B cell (primary cell): ENCODE results near the gene HELB. TPM values are rescaled to one million over a fixed set of nuclear protein-coding genes. Genes with fewer than 3 reads are reported as not detected.

Source experiments
- ATAC-seq: fragments of 200-7000 bp; cut with Tn5 transposase; one replicate; pipeline ENCODE4 v1.10.0; 2021; ENCODE audit warnings: low read depth, mild to moderate bottlenecking, moderate number of reproducible peaks, moderate library complexity
- CTCF ChIA-PET: fragments of 350-600 bp; sonication (Branson Sonifier 250); formaldehyde crosslinking; loops from one replicate; lab custom pipeline; 2021; ENCODE audit warnings: antibody characterized with exemption, inconsistent platforms; lab: Charles Lee
- POLR2A ChIA-PET: fragments of 350-600 bp; sonication (Branson Sonifier 250); formaldehyde crosslinking; loops from one replicate; lab custom pipeline; 2021; ENCODE audit warnings: antibody characterized with exemption; lab: Charles Lee
- DNase-seq: peaks from one replicate; pipeline ENCODE4 v3.0.0; 2013
- H2AFZ ChIP-seq: 2 replicates; pipeline ENCODE4 v1.6.1; 2012; ENCODE audit warnings: mild to moderate bottlenecking, low read depth, low read length; ENCODE audit not compliant: insufficient read depth, poor library complexity, severe bottlenecking
- H3K27ac ChIP-seq, 2 donors: 1 replicate in 1 of 2; 2 replicates in 1 of 2; pipeline ENCODE4 v1.5.1; 2012 to 2013; ENCODE audit warnings: low read length in 2 of 2, mild to moderate bottlenecking in 2 of 2, moderate library complexity in 1 of 2
- H3K27me3 ChIP-seq, 4 experiments: fragments of 200-600 bp in 1 of 4; sonication (generic) in 1 of 4; replicated peaks in 1 of 4; 1 replicate in 2 of 4; 2 replicates in 2 of 4; pipeline versions ENCODE4 v1.6.1 to v1.7.0; 2013 to 2016; ENCODE audit warnings: low read length in 3 of 4, mild to moderate bottlenecking in 2 of 4, mixed read lengths in 1 of 4, moderate library complexity in 1 of 4; ENCODE audit not compliant: insufficient read depth in 4 of 4, control insufficient read depth in 3 of 4; ENCODE audit errors: control extremely low read depth in 1 of 4
- H3K36me3 ChIP-seq, 2 experiments: replicated peaks in 1 of 2; 1 replicate in 1 of 2; 2 replicates in 1 of 2; pipeline versions ENCODE4 v1.6.1 to v1.7.1; 2013; ENCODE audit warnings: low read length in 1 of 2; ENCODE audit not compliant: insufficient read depth in 2 of 2, control insufficient read depth in 1 of 2; ENCODE audit errors: control extremely low read depth in 1 of 2, extremely low read depth in 1 of 2
- H3K4me1 ChIP-seq, 2 donors: fragments of 200-600 bp in 1 of 2; sonication (generic) in 1 of 2; 1 replicate in 1 of 2; 2 replicates in 1 of 2; pipeline versions ENCODE4 v1.5.1 to v1.6.1; 2013 to 2017; ENCODE audit warnings: low read length in 2 of 2; ENCODE audit not compliant: control insufficient read depth in 2 of 2, insufficient read depth in 2 of 2
- H3K4me2 ChIP-seq: replicated peaks from 2 replicates; pipeline ENCODE3; 2012; ENCODE audit warnings: mild to moderate bottlenecking, low read depth, low read length; ENCODE audit not compliant: poor library complexity, severe bottlenecking
- H3K4me3 ChIP-seq, 5 experiments: fragments of 200-600 bp in 1 of 5; sonication (generic) in 1 of 5; 1 replicate in 3 of 5; 2 replicates in 2 of 5; pipeline versions ENCODE4 v1.5.1 to v1.7.0; 2011 to 2016; ENCODE audit warnings: low read length in 4 of 5, mild to moderate bottlenecking in 4 of 5, low read depth in 2 of 5, control low read depth in 1 of 5, moderate library complexity in 1 of 5; ENCODE audit not compliant: insufficient read depth in 1 of 5; ENCODE audit errors: control extremely low read depth in 1 of 5, extremely low read depth in 1 of 5
- H3K79me2 ChIP-seq: fragments of 200-600 bp; sonication (generic); one replicate; pipeline ENCODE4 v1.6.0; 2016; ENCODE audit warnings: low read length; ENCODE audit not compliant: control insufficient read depth, insufficient read depth
- H3K9ac ChIP-seq: fragments of 200-600 bp; sonication (generic); 2 replicates; pipeline ENCODE4 v1.6.1; 2017; ENCODE audit warnings: mild to moderate bottlenecking, low read length, moderate library complexity
- H3K9me3 ChIP-seq, 3 donors: one replicate each; pipeline versions ENCODE4 v1.6.1 to v1.7.1; 2013; ENCODE audit warnings: low read length in 2 of 3; ENCODE audit not compliant: control insufficient read depth in 2 of 3, insufficient read depth in 1 of 3; ENCODE audit errors: control extremely low read depth in 1 of 3
- H4K20me1 ChIP-seq: 2 replicates; pipeline ENCODE4 v1.6.0; 2012; ENCODE audit warnings: mild to moderate bottlenecking, low read length; ENCODE audit not compliant: insufficient read depth, control insufficient read depth, poor library complexity, severe bottlenecking
- H3K27ac Mint-ChIP-seq: one replicate; pipeline ENCODE4 v1.8.0; 2021; ENCODE audit warnings: mixed read lengths
- H3K27me3 Mint-ChIP-seq: one replicate; pipeline ENCODE4 v1.8.0; 2021; ENCODE audit warnings: mixed read lengths
- H3K4me1 Mint-ChIP-seq: one replicate; pipeline ENCODE4 v1.8.0; 2021; ENCODE audit warnings: mixed read lengths
- H3K4me3 Mint-ChIP-seq: one replicate; pipeline ENCODE4 v1.8.0; 2021; ENCODE audit warnings: mixed read lengths
- H3K9me3 Mint-ChIP-seq: one replicate; pipeline ENCODE4 v1.8.0; 2022; ENCODE audit warnings: mixed read lengths; ENCODE audit not compliant: insufficient read depth
- CTCF ChIP-seq: fragments of 200-600 bp; IDR thresholded peaks from one replicate; pipeline ENCODE4 v1.8.0; 2022; ENCODE audit warnings: antibody characterized with exemption, mild to moderate bottlenecking
- EZH2 ChIP-seq: IDR thresholded peaks from 2 replicates; pipeline ENCODE4 v1.6.1; 2012; ENCODE audit warnings: borderline replicate concordance, low read depth, mild to moderate bottlenecking, moderate library complexity, low read length; ENCODE audit not compliant: insufficient read depth, poor library complexity, severe bottlenecking
- WGBS: methylation state at CpG from one replicate; pipeline ENCODE4 v1.1.5; 2013; ENCODE audit warnings: missing lambda C conversion rate; ENCODE audit not compliant: insufficient coverage; 5-methylcytosine and 5-hydroxymethylcytosine counted together
- intact Hi-C: fragments of 100-400 bp; cut with micrococcal nuclease; formaldehyde crosslinking; loops from one replicate; pipeline ENCODE4 v1.10.0; 2022
- polyA plus RNA-seq: library from polyadenylated mRNA; depleted of rRNA; stranded (reverse); fragments of >200 nt; gene quantifications from 2 replicates; pipeline ENCODE4 v1.2.3, GENCODE V29; 2012
- total RNA-seq, 2 donors: library from RNA; stranded (reverse); fragments of 120-200 nt in 1 of 2; gene quantifications; 1 replicate in 1 of 2; 2 replicates in 1 of 2; pipeline versions ENCODE4 v1.2.3 to v1.2.4, GENCODE V29; 2013 to 2022

The HELB gene
- total and polyA plus RNA-seq, 2 donors (not counting 1 experiment from before 2014, with no cell fraction given), result 2.4 to 10.0 TPM

- no peaks in the 10 kb centered on the region for H3K79me2 ChIP-seq
- H3K36me3 ChIP-seq, result peaks cover 8 to 36% of the 10 kb centered on the region in 2 experiments
- DNase-seq (no peak), ATAC-seq (no peak)
- POLR2A ChIA-PET, result no interaction called here
- no peaks in the 10 kb centered on the region for H4K20me1 ChIP-seq
- Mint-ChIP-seq H3K4me3 (no peak overlapping the region), H3K27me3 (no peaks in the 10 kb centered on the region), H3K9me3 (no peaks in the 10 kb centered on the region), H3K27ac (no peak overlapping the region), H3K4me1 (peaks cover 2% of the 10 kb centered on the region)
- H2AFZ ChIP-seq, result no peak overlapping the region
- no peaks in the 10 kb centered on the region for H3K27me3 ChIP-seq
- CTCF ChIA-PET, result no interaction called here
- H3K4me3 ChIP-seq, result no peak overlapping the region
- H3K27ac ChIP-seq, result no peak overlapping the region
- H3K9ac ChIP-seq, result no peak overlapping the region
- TF ChIP-seq EZH2, result no peak
- TF ChIP-seq CTCF, result no peak
- no CpG with 5 or more reads among the region's 4 CpGs for WGBS
- H3K9me3 ChIP-seq, result no peaks in the 10 kb centered on the region
- intact Hi-C loops, result no loop called here
- no peaks in the 10 kb centered on the region for H3K4me1 ChIP-seq
- no peak overlapping the region for H3K4me2 ChIP-seq
These were observed 17.1 kb downstream of the HELB start for GRCh38 chr12:66319266-66319954.

GRCh38 chr12:66320996-66321395 is 18.7 kb downstream of the HELB start:
- H3K27ac ChIP-seq, result no peak overlapping the region
- H3K79me2 ChIP-seq, result no peaks in the 10 kb centered on the region
- no peaks in the 10 kb centered on the region for H4K20me1 ChIP-seq
- Mint-ChIP-seq H3K4me1 (peaks cover 2% of the 10 kb centered on the region), H3K27ac (no peak overlapping the region), H3K4me3 (no peak overlapping the region), H3K27me3 (no peaks in the 10 kb centered on the region), H3K9me3 (no peaks in the 10 kb centered on the region)
- H2AFZ ChIP-seq, result no peak overlapping the region
- CTCF ChIA-PET, result no interaction called here
- POLR2A ChIA-PET, result no interaction called here
- DNase-seq (no peak), ATAC-seq (no peak)
- no peak overlapping the region for H3K4me2 ChIP-seq
- H3K27me3 ChIP-seq, result no peaks in the 10 kb centered on the region
- H3K9ac ChIP-seq, result no peak overlapping the region
- intact Hi-C loops, result no loop called here
- no peak for TF ChIP-seq EZH2
- TF ChIP-seq CTCF, result no peak
- WGBS, result 100% methylated on average over 1 of the region's 3 CpGs
- peaks cover 6 to 30% of the 10 kb centered on the region in 2 experiments for H3K36me3 ChIP-seq
- H3K4me1 ChIP-seq, result no peaks in the 10 kb centered on the region
- no peak overlapping the region for H3K4me3 ChIP-seq
- no peaks in the 10 kb centered on the region for H3K9me3 ChIP-seq
